WTC11 (cell line): ENCODE measurements around the gene SH3BP5L. TPM values are rescaled to one million over a fixed set of nuclear protein-coding genes. Genes with fewer than 3 reads are reported as not detected.
"Not testable (repeated sequence)": the region's sequence is repeated elsewhere in the genome, so short reads cannot be mapped to it uniquely, and the experiment has no call there.

Experiments used
- ATAC-seq: fragments of 200-7000 bp; cut with Tn5 transposase; 2 replicates; pipeline ENCODE4 v1.10.0; 2021; ENCODE audit warnings: mild to moderate bottlenecking, moderate library complexity
- CTCF ChIA-PET: fragments of 300-600 bp; sonication (Branson Sonifier 250); formaldehyde crosslinking; loops from one replicate; lab custom pipeline; 2021; ENCODE audit warnings: antibody characterized with exemption; lab: Charles Lee
- POLR2A ChIA-PET: fragments of 350-600 bp; sonication (Branson Sonifier 250); formaldehyde crosslinking; loops from one replicate; lab custom pipeline; 2021; ENCODE audit warnings: antibody characterized with exemption; lab: Charles Lee
- DNase-seq: peaks from one replicate; pipeline ENCODE4 v3.0.0; 2021; ENCODE audit warnings: low spot score
- H3K27ac Mint-ChIP-seq: 2 replicates; pipeline ENCODE4 v1.8.0; 2021; ENCODE audit warnings: mixed read lengths
- H3K27me3 Mint-ChIP-seq: 2 replicates; pipeline ENCODE4 v1.8.0; 2021; ENCODE audit warnings: low read depth, mild to moderate bottlenecking, moderate library complexity, mixed read lengths
- H3K36me3 Mint-ChIP-seq: 2 replicates; pipeline ENCODE4 v1.8.0; 2021; ENCODE audit warnings: mixed read lengths
- H3K4me1 Mint-ChIP-seq: 2 replicates; pipeline ENCODE4 v1.8.0; 2022; ENCODE audit warnings: mixed read lengths
- H3K4me3 Mint-ChIP-seq: 2 replicates; pipeline ENCODE4 v1.8.0; 2021; ENCODE audit warnings: mild to moderate bottlenecking, moderate library complexity, mixed read lengths
- H3K9me3 Mint-ChIP-seq: 2 replicates; pipeline ENCODE4 v1.8.0; 2021; ENCODE audit warnings: mixed read lengths
- CBFB ChIP-seq: sonication (generic); formaldehyde crosslinking; IDR thresholded peaks from 2 replicates; pipeline ENCODE4 v1.8.1; 2022; ENCODE audit warnings: mild to moderate bottlenecking, low read depth, missing genetic modification reagents
- ETV6 ChIP-seq: sonication (generic); formaldehyde crosslinking; IDR thresholded peaks from 2 replicates; pipeline ENCODE4 v1.8.1; 2022; ENCODE audit warnings: mild to moderate bottlenecking, missing genetic modification reagents
- FOXJ3 ChIP-seq: sonication (generic); formaldehyde crosslinking; IDR thresholded peaks from 2 replicates; pipeline ENCODE4 v1.9.0; 2021; ENCODE audit warnings: missing genetic modification reagents, mild to moderate bottlenecking, borderline replicate concordance
- JUN ChIP-seq: sonication (generic); formaldehyde crosslinking; IDR thresholded peaks from 2 replicates; pipeline ENCODE4 v1.8.0; 2023; ENCODE audit warnings: mild to moderate bottlenecking, missing genetic modification reagents
- MXD4 ChIP-seq: fragments of 250-450 bp; sonication (Bioruptor Pico); IDR thresholded peaks from 2 replicates; pipeline ENCODE4 v1.8.0; 2021; ENCODE audit warnings: mild to moderate bottlenecking, moderate library complexity, borderline replicate concordance
- MYBL2 ChIP-seq: sonication (generic); formaldehyde crosslinking; IDR thresholded peaks from 2 replicates; pipeline ENCODE4 v1.8.1; 2023; ENCODE audit warnings: mild to moderate bottlenecking, moderate library complexity, missing genetic modification reagents
- NFATC4 ChIP-seq: fragments of 250-450 bp; sonication (Bioruptor Pico); IDR thresholded peaks from 2 replicates; pipeline ENCODE4 v1.9.0; 2021; ENCODE audit warnings: mild to moderate bottlenecking
- NR2C2 ChIP-seq: sonication (generic); formaldehyde crosslinking; IDR thresholded peaks from 2 replicates; pipeline ENCODE4 v1.8.0; 2022; ENCODE audit warnings: mild to moderate bottlenecking, missing genetic modification reagents
- SP1 ChIP-seq: sonication (generic); formaldehyde crosslinking; conservative IDR thresholded peaks from 2 replicates; pipeline ENCODE4 v1.8.1; 2022; ENCODE audit warnings: missing genetic modification reagents
- TEAD1 ChIP-seq: sonication (generic); formaldehyde crosslinking; IDR thresholded peaks from 2 replicates; pipeline ENCODE4 v1.8.0; 2022; ENCODE audit warnings: mild to moderate bottlenecking, missing genetic modification reagents
- TEAD4 ChIP-seq: sonication (generic); formaldehyde crosslinking; IDR thresholded peaks from 2 replicates; pipeline ENCODE4 v1.8.0; 2022; ENCODE audit warnings: mild to moderate bottlenecking, missing genetic modification reagents
- ZNF317 ChIP-seq: sonication (generic); formaldehyde crosslinking; IDR thresholded peaks from 2 replicates; pipeline ENCODE4 v1.8.1; 2023; ENCODE audit warnings: low read depth, mild to moderate bottlenecking, moderate library complexity, missing genetic modification reagents, borderline replicate concordance
- ZNF416 ChIP-seq: fragments of 250-450 bp; sonication (Bioruptor Pico); IDR thresholded peaks from 2 replicates; pipeline ENCODE4 v1.9.0; 2021; ENCODE audit warnings: mild to moderate bottlenecking, inconsistent platforms
- total RNA-seq: library from RNA; stranded (reverse); gene quantifications from 3 replicates; pipeline ENCODE4 v1.2.3, GENCODE V29; 2021
- TF ChIP-seq, protein P1 (sequence below): sonication (generic); formaldehyde crosslinking; IDR thresholded peaks from 2 replicates; pipeline ENCODE4 v1.8.1; 2022; ENCODE audit warnings: low read depth, missing genetic modification reagents, borderline replicate concordance
- TF ChIP-seq, protein P2 (sequence below): sonication (generic); formaldehyde crosslinking; IDR thresholded peaks from 2 replicates; pipeline ENCODE4 v1.8.0; 2022; ENCODE audit warnings: missing genetic modification reagents
- TF ChIP-seq, protein P3 (sequence below): sonication (generic); formaldehyde crosslinking; IDR thresholded peaks from 2 replicates; pipeline ENCODE4 v1.8.1; 2023; ENCODE audit warnings: mild to moderate bottlenecking, missing genetic modification reagents
- TF ChIP-seq, protein P4 (sequence below): sonication (generic); formaldehyde crosslinking; IDR thresholded peaks from 2 replicates; pipeline ENCODE4 v1.8.1; 2022; ENCODE audit warnings: mild to moderate bottlenecking, missing genetic modification reagents, moderate library complexity, borderline replicate concordance
- TF ChIP-seq, protein P5 (sequence below): sonication (generic); formaldehyde crosslinking; IDR thresholded peaks from 2 replicates; pipeline ENCODE4 v1.8.0; 2022; ENCODE audit warnings: mild to moderate bottlenecking, missing genetic modification reagents

Gene SH3BP5L
- total RNA-seq, 1 experiment from 2014 or later = 32.9 TPM

DNA sequence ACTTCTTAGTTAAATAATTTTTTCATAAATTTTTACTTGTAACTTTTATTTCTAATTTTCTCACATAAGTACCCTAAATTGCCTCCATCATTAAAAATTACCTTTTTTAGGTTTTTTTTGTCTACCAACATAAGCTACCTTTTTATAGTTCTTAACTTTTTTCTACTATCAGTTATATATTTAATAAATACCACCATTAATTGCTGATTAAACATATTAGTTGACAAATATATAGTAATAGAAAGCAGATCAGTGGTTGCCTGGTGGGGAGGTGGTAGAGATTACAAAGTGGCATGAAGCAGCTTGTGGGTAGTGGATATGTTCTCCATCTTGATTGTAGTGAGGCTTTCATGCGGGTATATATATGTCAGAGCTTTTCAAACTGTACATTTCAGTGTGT, 6.1 kb upstream of the SH3BP5L start (continued):
- TF ChIP-seq ZNF317 (CRISPR knock-in tag) (no peak), MYBL2 (CRISPR knock-in tag) (no peak), NR2C2 (no peak), SP1 (CRISPR knock-in tag) (no peak)

DNA sequence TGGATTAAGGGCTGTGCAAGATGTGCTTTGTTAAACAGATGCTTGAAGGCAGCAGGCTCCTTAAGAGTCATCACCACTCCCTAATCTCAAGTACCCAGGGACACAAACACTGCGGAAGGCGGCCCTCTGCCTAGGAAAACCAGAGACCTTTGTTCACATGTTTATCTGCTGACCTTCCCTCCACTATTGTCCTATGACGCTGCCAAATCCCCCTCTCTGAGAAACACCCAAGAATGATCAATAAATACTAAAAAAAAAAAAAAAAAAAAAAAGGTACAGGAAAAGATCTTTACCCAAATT, 5.0 kb upstream of the SH3BP5L start:
- DNase-seq, H3K4me3 Mint-ChIP-seq, H3K27me3 Mint-ChIP-seq, POLR2A ChIA-PET, CTCF ChIA-PET, ATAC-seq, H3K36me3 Mint-ChIP-seq, H3K27ac Mint-ChIP-seq, H3K9me3 Mint-ChIP-seq, H3K4me1 Mint-ChIP-seq: not testable (repeated sequence)

DNA sequence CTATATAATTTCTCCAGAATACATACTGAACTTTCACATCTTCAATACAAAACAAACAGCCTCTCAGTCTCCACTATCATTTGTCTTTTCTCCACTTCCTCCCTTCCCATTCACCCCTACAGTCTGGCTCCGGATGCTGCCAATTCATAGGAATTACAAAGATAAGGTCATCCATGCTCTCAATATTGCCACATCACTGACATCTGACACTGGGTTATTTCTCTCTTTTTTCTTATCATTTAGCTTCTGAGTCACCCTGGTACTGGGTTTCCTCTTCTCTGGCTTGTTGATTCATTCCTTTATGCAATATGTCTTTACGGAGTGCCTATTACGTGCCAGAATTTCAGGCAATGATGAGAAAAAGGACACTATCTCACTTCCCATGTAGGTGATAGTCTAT, 3.1 kb upstream of the SH3BP5L start:
- TF ChIP-seq, protein P1, sequence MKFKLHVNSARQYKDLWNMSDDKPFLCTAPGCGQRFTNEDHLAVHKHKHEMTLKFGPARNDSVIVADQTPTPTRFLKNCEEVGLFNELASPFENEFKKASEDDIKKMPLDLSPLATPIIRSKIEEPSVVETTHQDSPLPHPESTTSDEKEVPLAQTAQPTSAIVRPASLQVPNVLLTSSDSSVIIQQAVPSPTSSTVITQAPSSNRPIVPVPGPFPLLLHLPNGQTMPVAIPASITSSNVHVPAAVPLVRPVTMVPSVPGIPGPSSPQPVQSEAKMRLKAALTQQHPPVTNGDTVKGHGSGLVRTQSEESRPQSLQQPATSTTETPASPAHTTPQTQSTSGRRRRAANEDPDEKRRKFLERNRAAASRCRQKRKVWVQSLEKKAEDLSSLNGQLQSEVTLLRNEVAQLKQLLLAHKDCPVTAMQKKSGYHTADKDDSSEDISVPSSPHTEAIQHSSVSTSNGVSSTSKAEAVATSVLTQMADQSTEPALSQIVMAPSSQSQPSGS = no peak
- TF ChIP-seq CBFB (CRISPR knock-in tag) = no peak
- TF ChIP-seq, protein P2, sequence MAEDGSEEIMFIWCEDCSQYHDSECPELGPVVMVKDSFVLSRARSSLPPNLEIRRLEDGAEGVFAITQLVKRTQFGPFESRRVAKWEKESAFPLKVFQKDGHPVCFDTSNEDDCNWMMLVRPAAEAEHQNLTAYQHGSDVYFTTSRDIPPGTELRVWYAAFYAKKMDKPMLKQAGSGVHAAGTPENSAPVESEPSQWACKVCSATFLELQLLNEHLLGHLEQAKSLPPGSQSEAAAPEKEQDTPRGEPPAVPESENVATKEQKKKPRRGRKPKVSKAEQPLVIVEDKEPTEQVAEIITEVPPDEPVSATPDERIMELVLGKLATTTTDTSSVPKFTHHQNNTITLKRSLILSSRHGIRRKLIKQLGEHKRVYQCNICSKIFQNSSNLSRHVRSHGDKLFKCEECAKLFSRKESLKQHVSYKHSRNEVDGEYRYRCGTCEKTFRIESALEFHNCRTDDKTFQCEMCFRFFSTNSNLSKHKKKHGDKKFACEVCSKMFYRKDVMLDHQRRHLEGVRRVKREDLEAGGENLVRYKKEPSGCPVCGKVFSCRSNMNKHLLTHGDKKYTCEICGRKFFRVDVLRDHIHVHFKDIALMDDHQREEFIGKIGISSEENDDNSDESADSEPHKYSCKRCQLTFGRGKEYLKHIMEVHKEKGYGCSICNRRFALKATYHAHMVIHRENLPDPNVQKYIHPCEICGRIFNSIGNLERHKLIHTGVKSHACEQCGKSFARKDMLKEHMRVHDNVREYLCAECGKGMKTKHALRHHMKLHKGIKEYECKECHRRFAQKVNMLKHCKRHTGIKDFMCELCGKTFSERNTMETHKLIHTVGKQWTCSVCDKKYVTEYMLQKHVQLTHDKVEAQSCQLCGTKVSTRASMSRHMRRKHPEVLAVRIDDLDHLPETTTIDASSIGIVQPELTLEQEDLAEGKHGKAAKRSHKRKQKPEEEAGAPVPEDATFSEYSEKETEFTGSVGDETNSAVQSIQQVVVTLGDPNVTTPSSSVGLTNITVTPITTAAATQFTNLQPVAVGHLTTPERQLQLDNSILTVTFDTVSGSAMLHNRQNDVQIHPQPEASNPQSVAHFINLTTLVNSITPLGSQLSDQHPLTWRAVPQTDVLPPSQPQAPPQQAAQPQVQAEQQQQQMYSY = no peak
- TF ChIP-seq, protein P3, sequence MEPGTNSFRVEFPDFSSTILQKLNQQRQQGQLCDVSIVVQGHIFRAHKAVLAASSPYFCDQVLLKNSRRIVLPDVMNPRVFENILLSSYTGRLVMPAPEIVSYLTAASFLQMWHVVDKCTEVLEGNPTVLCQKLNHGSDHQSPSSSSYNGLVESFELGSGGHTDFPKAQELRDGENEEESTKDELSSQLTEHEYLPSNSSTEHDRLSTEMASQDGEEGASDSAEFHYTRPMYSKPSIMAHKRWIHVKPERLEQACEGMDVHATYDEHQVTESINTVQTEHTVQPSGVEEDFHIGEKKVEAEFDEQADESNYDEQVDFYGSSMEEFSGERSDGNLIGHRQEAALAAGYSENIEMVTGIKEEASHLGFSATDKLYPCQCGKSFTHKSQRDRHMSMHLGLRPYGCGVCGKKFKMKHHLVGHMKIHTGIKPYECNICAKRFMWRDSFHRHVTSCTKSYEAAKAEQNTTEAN (CRISPR knock-in tag) = no peak
- TF ChIP-seq, protein P4, sequence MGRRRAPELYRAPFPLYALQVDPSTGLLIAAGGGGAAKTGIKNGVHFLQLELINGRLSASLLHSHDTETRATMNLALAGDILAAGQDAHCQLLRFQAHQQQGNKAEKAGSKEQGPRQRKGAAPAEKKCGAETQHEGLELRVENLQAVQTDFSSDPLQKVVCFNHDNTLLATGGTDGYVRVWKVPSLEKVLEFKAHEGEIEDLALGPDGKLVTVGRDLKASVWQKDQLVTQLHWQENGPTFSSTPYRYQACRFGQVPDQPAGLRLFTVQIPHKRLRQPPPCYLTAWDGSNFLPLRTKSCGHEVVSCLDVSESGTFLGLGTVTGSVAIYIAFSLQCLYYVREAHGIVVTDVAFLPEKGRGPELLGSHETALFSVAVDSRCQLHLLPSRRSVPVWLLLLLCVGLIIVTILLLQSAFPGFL (CRISPR knock-in tag) = no peak
- TF ChIP-seq SP1 (CRISPR knock-in tag) = no peak
- TF ChIP-seq ETV6 (CRISPR knock-in tag) = no peak
- no peak for TF ChIP-seq JUN (CRISPR knock-in tag)
- TF ChIP-seq MXD4 (CRISPR knock-in tag) = no peak
- no peak for TF ChIP-seq TEAD1
- no peak for TF ChIP-seq TEAD4 (CRISPR knock-in tag)
- no peak for TF ChIP-seq ZNF416 (CRISPR knock-in tag)
- TF ChIP-seq FOXJ3 (CRISPR knock-in tag) = no peak
- TF ChIP-seq NR2C2 = no peak
- TF ChIP-seq, protein P5, sequence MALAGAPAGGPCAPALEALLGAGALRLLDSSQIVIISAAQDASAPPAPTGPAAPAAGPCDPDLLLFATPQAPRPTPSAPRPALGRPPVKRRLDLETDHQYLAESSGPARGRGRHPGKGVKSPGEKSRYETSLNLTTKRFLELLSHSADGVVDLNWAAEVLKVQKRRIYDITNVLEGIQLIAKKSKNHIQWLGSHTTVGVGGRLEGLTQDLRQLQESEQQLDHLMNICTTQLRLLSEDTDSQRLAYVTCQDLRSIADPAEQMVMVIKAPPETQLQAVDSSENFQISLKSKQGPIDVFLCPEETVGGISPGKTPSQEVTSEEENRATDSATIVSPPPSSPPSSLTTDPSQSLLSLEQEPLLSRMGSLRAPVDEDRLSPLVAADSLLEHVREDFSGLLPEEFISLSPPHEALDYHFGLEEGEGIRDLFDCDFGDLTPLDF (CRISPR knock-in tag) = no peak
- TF ChIP-seq NFATC4 (CRISPR knock-in tag) = no peak
- TF ChIP-seq, all 79 proteins: peak for 0
- H3K4me1 Mint-ChIP-seq = peaks cover 16% of the 10 kb centered on the region
- DNase-seq = no peak
- H3K27me3 Mint-ChIP-seq = no peaks in the 10 kb centered on the region; the same call in none of the 2 replicates
- CTCF ChIA-PET = interaction anchor here (5.2 kb wide), 1 partner anchor 10 kb away, joined by 53 read pairs; the partner anchor contains the start of gene ZNF672
- no peak overlapping the region for H3K4me3 Mint-ChIP-seq
- POLR2A ChIA-PET = interaction anchor here (2.1 kb wide), 1 partner anchor 9 kb away, joined by 5 read pairs; the partner anchor contains the start of gene ZNF672
- peaks cover 5% of the 10 kb centered on the region for H3K9me3 Mint-ChIP-seq
- no peak for ATAC-seq
- H3K27ac Mint-ChIP-seq = no peak overlapping the region
- peaks cover 9% of the 10 kb centered on the region; the same call in 1 of the 2 replicates for H3K36me3 Mint-ChIP-seq
